Neutrophil (primary cell): ENCODE results near the gene ARFGAP1.
"Not testable (repeated sequence)": the region's sequence is repeated elsewhere in the genome, so short reads cannot be mapped to it uniquely, and the experiment has no call there.

Source experiments
- H3K27ac ChIP-seq: fragments of 200-600 bp; sonication (generic); 2 replicates; pipeline ENCODE4 v1.5.1; 2016; ENCODE audit warnings: mild to moderate bottlenecking, moderate library complexity
- H3K27me3 ChIP-seq: fragments of 200-600 bp; sonication (generic); 2 replicates; pipeline ENCODE4 v1.6.0; 2016; ENCODE audit warnings: mild to moderate bottlenecking
- H3K36me3 ChIP-seq: fragments of 200-600 bp; sonication (generic); 2 replicates; pipeline ENCODE4 v1.5.1; 2017
- H3K4me1 ChIP-seq, 2 experiments: fragments of 200-600 bp in 1 of 2; sonication (generic) in 1 of 2; 1 replicate in 1 of 2; 2 replicates in 1 of 2; pipeline versions ENCODE4 v1.5.1 to v1.6.1; 2013 to 2016; ENCODE audit warnings: low read depth in 1 of 2, low read length in 1 of 2, mild to moderate bottlenecking in 1 of 2, moderate library complexity in 1 of 2; ENCODE audit not compliant: control insufficient read depth in 1 of 2, insufficient read depth in 1 of 2
- H3K4me3 ChIP-seq, 2 experiments: fragments of 200-600 bp in 1 of 2; sonication (generic) in 1 of 2; 1 replicate in 1 of 2; 2 replicates in 1 of 2; pipeline ENCODE4 v1.5.1; 2013 to 2016; ENCODE audit warnings: low read depth in 1 of 2, low read length in 1 of 2, mild to moderate bottlenecking in 1 of 2, moderate library complexity in 1 of 2
- H3K9me3 ChIP-seq: fragments of 200-600 bp; sonication (generic); 2 replicates; pipeline ENCODE4 v1.5.1; 2016
- TF ChIP-seq, protein P1 (sequence below): fragments of 200-600 bp; sonication (generic); IDR thresholded peaks from 2 replicates; pipeline ENCODE4 v1.5.1; 2016; ENCODE audit warnings: antibody characterized with exemption

ARFGAP1 gene

DNA sequence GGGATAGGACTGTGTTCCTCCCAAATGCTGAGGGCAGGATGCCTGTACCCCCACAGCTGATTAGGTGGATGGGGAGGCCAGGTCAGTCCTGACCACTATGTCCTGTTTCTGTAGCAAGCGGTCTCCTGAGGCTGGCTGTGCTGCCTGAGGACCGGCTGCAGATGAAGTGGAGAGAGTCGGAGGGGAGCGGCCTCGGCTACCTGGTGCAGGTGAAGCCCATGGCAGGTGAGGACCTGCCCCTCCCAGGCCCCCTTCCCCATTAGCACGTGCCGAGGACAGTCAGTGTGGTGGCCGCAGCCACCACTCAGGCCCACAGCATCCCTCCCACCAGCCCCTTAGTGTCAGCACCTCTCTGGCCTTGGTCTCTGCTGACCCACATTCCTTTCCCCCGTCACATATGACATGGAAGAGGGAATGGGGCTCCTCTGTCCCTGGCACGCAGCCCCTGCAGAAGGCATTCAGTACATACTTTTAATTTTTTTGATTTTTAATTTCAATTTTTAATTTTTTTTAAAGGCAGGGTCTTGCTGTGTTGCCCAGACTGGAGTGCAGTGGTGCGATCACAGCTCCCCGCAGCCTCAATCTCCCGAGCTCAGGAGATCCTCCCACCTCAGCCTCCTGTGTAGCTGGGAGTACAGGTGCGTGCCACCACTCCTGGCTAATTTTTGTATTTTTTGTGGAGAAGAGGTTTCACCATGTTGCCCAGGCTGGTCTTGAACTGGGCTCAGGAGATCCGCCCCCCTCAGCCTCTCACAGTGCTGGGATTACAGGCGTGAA is 25.4 kb downstream of the ARFGAP1 start:
- no peak overlapping the region for H3K27ac ChIP-seq
- TF ChIP-seq, protein P1, sequence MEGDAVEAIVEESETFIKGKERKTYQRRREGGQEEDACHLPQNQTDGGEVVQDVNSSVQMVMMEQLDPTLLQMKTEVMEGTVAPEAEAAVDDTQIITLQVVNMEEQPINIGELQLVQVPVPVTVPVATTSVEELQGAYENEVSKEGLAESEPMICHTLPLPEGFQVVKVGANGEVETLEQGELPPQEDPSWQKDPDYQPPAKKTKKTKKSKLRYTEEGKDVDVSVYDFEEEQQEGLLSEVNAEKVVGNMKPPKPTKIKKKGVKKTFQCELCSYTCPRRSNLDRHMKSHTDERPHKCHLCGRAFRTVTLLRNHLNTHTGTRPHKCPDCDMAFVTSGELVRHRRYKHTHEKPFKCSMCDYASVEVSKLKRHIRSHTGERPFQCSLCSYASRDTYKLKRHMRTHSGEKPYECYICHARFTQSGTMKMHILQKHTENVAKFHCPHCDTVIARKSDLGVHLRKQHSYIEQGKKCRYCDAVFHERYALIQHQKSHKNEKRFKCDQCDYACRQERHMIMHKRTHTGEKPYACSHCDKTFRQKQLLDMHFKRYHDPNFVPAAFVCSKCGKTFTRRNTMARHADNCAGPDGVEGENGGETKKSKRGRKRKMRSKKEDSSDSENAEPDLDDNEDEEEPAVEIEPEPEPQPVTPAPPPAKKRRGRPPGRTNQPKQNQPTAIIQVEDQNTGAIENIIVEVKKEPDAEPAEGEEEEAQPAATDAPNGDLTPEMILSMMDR, result no peak
- H3K36me3 ChIP-seq, result no peaks in the 10 kb centered on the region
- H3K9me3 ChIP-seq, result no peaks in the 10 kb centered on the region
- no peaks in the 10 kb centered on the region for H3K4me1 ChIP-seq
- H3K4me3 ChIP-seq, result no peak overlapping the region
- H3K27me3 ChIP-seq, result peaks cover 66% of the 10 kb centered on the region

DNA sequence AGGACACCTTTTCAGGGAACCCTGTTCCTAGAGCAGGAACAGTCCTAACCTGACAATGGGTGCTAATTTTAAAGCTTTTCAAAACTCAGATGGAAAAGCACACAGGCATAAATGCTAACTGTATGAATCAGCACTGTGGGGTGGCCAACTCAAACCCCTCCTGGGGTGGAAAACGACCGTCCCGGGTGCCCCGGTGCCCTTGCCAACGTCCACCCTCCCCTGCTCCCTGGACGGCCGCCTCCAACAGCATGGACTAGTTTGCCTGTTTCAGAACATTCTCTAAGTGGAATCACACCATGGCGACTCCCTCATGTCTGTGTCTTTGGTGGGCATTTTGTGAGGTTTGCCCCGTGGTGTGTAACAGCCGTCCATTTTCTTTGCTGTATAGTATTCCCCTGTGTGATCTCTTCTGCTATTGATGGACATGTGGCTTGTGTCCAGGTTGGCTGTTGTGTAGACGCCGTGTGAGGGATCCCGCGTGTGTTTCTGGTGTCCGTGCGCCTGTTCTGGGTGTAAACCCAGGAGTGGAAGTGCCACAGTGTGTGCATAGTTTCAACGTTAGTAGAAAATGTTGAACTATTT is 26.2 kb downstream of the ARFGAP1 start:
- H3K4me3 ChIP-seq, result no peak overlapping the region
- peaks cover 58% of the 10 kb centered on the region for H3K27me3 ChIP-seq
- no peaks in the 10 kb centered on the region for H3K4me1 ChIP-seq
- no peaks in the 10 kb centered on the region for H3K9me3 ChIP-seq
- H3K27ac ChIP-seq, result no peak overlapping the region
- no peaks in the 10 kb centered on the region for H3K36me3 ChIP-seq
- TF ChIP-seq, protein P1, result no peak

DNA sequence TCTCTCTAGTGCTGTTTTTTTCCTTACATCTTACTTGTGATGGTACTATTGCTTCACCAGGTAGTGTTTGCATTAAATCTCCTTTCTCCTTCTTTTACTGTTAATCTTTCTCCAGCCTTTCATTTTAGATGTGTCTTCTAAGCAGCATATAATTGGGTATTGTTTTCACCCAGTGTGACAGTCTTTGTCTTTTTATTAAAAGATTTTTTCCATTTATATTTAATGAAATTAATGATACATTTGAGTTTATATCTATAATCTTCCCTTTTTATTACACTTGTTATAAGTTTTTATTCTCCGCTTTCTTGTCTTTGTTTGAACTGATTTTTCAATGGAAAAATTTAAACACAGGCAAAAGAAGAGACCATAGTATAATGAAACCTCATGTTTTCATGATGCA is 29.1 kb downstream of the ARFGAP1 start:
- no peak overlapping the region for H3K27ac ChIP-seq
- TF ChIP-seq, protein P1, result no peak
- H3K4me3 ChIP-seq, result no peak overlapping the region
- H3K36me3 ChIP-seq, result no peaks in the 10 kb centered on the region
- H3K4me1 ChIP-seq, result no peaks in the 10 kb centered on the region
- H3K9me3 ChIP-seq, result no peaks in the 10 kb centered on the region
- H3K27me3 ChIP-seq, result peaks cover 29% of the 10 kb centered on the region

DNA sequence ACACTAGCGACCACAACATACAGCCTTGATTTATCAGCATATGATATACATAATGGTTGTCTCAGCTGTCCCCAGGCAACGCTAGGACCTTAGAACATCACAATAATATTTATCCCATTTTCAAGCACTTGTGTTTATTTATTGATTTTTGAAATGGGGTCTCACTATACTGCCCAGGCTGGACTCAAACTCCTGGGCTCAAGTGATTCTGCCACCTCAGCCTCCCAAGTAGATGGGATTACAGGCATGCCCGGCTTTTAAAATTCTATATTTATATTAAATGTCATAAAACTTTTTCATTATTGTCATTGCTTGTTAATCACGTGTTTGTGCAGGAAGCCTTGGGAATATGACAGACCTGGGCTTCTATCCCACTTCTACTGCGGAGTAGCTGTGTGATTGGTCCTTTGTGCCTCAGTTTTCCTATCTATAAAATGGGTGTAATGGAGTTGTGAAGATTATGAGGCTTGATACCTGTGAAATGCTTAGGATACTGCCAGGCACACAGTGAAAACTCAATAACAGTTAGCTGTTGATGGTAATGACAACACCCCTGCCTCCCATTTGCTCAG is 30.6 kb downstream of the ARFGAP1 start:
- Histone ChIP-seq H3K4me1 (no peaks in the 10 kb centered on the region), H3K4me3 (no peak overlapping the region), H3K27ac (no peak overlapping the region), H3K27me3 (peaks cover 15% of the 10 kb centered on the region), H3K9me3 (no peaks in the 10 kb centered on the region), H3K36me3 (no peaks in the 10 kb centered on the region)
- TF ChIP-seq, protein P1, result no peak

DNA sequence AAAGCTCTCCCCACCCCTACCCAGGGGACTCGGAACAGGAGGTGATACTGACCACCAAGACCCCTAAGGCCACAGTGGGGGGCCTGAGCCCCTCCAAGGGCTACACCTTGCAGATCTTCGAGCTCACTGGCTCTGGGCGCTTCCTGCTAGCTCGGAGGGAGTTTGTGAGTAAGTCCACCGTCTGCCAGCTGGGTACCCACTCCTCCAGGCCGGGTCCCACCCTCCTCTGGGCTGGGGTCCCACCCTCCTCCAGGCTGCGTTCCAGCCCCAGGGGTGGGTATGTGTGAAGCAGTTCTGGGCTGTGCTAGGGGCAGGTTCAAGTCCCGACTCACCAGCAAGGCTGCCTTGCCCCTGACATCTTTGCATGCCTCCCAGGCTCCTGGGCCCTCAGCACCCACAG is 32.8 kb downstream of the ARFGAP1 start:
- peaks cover 6% of the 10 kb centered on the region for H3K27me3 ChIP-seq
- H3K36me3 ChIP-seq, result no peaks in the 10 kb centered on the region
- H3K9me3 ChIP-seq, result no peaks in the 10 kb centered on the region
- H3K4me1 ChIP-seq, result no peaks in the 10 kb centered on the region
- TF ChIP-seq, protein P1, result no peak
- no peak overlapping the region for H3K4me3 ChIP-seq
- no peak overlapping the region for H3K27ac ChIP-seq

DNA sequence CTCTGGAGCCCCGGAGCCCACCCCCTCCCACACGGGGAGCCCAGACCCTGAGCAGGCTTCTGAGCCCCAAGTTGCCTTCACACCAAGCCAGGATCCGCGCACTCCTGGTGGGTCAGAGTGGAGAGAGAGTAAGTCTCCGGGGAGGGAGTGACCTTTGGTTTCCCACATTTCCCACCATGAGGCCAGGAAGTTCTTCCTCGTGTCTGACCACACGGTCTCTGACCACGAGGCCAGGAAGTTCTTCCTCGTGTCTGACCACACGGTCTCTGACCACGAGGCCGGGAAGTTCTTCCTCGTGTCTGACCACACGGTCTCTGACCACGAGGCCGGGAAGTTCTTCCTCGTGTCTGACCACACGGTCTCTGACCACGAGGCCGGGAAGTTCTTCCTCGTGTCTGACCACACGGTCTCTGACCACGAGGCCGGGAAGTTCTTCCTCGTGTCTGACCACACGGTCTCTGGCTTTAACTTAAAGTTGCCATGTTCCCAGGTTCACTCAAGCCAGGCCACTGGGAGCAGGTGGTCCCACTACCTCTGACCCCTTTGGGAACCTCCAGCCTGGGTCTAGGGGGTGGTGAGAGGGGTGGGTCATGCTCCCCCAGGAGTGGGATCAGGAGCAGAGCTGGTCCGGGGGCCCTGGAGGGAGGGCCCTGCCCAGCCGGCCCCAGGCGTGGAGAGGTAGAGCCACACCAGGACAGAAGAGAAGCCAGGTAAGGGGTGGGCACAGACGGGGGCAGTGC is 33.5 kb downstream of the ARFGAP1 start:
- H3K9me3 ChIP-seq, H3K36me3 ChIP-seq, H3K27ac ChIP-seq, H3K4me1 ChIP-seq, H3K4me3 ChIP-seq, H3K27me3 ChIP-seq: not testable (repeated sequence)
